ENCODE measurements around the gene MAPK8IP1. TPM values are rescaled to one million over a fixed set of nuclear protein-coding genes. Genes with fewer than 3 reads are reported as not detected.

MAPK8IP1 gene
- total RNA-seq, 2 donors from 2014 or later: 9.5 to 10.4 TPM

DNA sequence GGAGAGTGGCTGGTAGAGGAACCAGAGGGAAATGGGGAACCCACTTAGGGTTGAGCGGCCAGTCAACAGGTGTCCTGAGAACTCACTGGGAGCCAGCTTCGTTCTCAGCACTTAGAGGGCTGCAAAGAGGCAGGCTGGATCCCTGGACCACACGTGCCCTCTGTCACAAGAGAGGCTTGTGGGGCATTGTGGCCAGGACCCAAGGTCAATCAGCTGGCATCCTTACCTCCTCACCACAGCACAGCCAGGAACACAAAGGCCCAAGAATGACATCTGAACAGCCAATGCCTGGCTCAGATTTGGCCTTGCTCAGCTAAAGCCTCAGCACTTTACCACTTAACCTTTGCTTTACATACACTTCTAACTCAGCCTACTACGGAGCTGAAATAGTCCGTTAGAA, 7.4 kb downstream of the MAPK8IP1 start:
- Histone ChIP-seq H3K4me1 (ENCODE audit: control insufficient read depth in 1 of 2, low read depth in 2 of 2) (no peaks in the 10 kb centered on the region), H3K9me3 (no peaks in the 10 kb centered on the region), H3K27me3 (replicated peaks; ENCODE audit: insufficient read depth) (no peaks in the 10 kb centered on the region), H3K36me3 (no peaks in the 10 kb centered on the region), H3K4me3 (no peak overlapping the region), H3K27ac (no peak overlapping the region)
- TF ChIP-seq, protein P1, sequence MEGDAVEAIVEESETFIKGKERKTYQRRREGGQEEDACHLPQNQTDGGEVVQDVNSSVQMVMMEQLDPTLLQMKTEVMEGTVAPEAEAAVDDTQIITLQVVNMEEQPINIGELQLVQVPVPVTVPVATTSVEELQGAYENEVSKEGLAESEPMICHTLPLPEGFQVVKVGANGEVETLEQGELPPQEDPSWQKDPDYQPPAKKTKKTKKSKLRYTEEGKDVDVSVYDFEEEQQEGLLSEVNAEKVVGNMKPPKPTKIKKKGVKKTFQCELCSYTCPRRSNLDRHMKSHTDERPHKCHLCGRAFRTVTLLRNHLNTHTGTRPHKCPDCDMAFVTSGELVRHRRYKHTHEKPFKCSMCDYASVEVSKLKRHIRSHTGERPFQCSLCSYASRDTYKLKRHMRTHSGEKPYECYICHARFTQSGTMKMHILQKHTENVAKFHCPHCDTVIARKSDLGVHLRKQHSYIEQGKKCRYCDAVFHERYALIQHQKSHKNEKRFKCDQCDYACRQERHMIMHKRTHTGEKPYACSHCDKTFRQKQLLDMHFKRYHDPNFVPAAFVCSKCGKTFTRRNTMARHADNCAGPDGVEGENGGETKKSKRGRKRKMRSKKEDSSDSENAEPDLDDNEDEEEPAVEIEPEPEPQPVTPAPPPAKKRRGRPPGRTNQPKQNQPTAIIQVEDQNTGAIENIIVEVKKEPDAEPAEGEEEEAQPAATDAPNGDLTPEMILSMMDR (IDR thresholded peaks at IDR 0.05): no peak
- DNase-seq (ENCODE audit: low spot score) (no peak), ATAC-seq (ENCODE audit: insufficient number of reproducible peaks, low FRiP score, low read depth) (no peak)

DNA sequence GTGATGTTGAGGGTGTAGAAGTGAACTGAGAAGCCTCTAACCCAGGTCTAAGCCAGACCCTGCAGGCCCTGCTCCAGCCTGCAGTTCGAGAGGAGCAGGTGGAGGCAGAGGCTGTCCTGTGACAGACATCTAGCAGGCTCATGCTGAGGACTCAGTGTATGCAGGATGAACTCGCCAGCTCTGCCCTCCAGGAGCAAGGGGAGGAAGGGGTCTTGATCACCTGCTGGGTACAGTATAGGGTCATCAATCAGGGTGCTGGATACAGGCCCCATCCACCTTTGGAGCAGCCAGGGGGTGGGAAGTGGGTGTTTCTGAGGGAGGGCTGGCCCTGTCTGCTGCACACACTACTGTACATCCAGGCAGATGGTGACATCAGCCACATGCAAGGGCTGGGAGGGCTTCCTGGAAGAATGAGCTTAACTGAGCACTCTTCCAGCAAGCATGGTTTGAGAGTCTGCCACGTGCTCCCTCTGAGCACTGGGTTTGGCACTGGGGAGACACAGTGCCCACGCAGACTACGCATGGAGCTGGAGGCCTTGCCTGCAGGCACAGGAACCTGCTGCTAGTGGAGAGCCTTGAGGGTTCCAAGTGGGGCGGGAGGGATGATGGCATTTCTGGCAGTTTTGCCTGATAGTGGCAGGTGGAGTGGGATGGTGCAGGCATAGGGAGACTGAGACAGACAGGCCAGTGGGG, 9.2 kb downstream of the MAPK8IP1 start:
- H3K27ac ChIP-seq: no peak overlapping the region
- H3K27me3 ChIP-seq (replicated peaks; ENCODE audit: insufficient read depth): no peaks in the 10 kb centered on the region
- DNase-seq (ENCODE audit: low spot score) (no peak), ATAC-seq (ENCODE audit: insufficient number of reproducible peaks, low FRiP score, low read depth) (no peak)
- no peaks in the 10 kb centered on the region for H3K9me3 ChIP-seq
- TF ChIP-seq, protein P1 (IDR thresholded peaks at IDR 0.05): no peak
- H3K4me1 ChIP-seq (ENCODE audit: control insufficient read depth in 1 of 2, low read depth in 2 of 2): peaks cover 6 to 9% of the 10 kb centered on the region in 2 donors
- H3K4me3 ChIP-seq: no peak overlapping the region
- H3K36me3 ChIP-seq: no peaks in the 10 kb centered on the region

DNA sequence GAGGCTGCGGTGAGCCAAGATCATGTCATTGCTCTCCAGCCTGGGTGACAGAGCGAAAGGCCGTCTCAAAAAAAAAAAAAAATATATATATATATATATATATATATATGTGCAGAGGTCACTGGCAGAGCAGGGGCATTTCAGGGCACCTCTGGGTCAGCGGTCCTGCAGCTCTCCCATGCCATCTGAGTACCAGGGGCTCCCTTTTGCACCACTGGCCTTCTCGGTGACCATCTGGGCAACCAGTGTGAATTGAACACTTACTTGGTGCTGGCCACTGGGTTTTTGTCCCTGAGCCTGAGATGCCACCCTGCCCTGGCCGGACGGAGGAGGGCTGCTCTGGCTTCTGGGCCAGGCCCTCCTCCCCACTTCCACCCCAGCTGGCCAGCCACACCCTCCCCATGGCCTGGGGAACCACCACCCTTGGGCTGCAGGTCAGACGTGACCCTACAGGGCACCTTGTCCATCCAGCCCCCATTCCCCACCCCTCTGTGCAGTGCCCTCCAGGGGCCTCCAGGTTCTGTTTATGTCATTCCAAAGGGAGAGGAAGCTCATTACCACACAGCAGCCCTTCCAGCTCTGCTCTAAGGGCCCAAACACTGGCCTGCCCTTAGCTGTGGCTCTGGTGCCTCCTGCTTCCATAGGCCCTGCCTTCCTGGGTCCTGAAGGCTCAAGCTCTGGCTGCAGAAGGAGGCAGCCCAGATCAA, 10.3 kb downstream of the MAPK8IP1 start:
- DNase-seq (ENCODE audit: low spot score) (no peak), ATAC-seq (ENCODE audit: insufficient number of reproducible peaks, low FRiP score, low read depth) (no peak)
- Histone ChIP-seq H3K4me1 (ENCODE audit: control insufficient read depth in 1 of 2, low read depth in 2 of 2) (peaks cover 10 to 13% of the 10 kb centered on the region in 2 donors), H3K27ac (no peak overlapping the region), H3K9me3 (no peaks in the 10 kb centered on the region), H3K36me3 (no peaks in the 10 kb centered on the region), H3K4me3 (no peak overlapping the region), H3K27me3 (replicated peaks; ENCODE audit: insufficient read depth) (no peaks in the 10 kb centered on the region)
- TF ChIP-seq, protein P1 (IDR thresholded peaks at IDR 0.05): no peak

DNA sequence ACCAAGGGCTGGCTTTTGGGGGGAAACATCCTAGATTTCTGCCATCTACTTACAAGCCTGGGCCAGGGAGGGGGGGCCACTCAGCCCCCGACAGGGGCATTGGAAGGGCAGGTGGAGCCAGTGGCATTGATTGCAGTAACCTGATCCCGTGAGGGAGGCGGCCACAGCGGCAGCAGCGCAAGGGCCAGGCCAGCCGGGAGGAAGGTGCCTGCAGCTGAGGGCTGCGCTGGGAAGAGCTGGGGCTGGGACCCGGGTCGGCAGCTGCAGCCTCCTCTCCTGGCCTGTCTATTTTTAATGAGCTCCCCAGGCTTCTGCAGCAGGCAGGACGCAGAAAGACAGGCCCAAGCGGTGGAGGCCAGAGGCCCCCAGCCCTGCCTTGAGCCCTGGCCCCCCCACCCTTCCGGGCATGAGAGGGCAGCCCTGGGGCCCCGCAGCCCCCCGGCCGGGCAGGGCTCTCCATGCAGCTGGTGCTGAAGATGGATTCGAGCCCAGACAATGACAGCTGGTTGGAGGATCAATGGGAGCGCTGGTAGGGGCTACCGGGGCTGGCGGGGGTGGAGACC, 11.1 kb downstream of the MAPK8IP1 start:
- Histone ChIP-seq H3K36me3 (no peaks in the 10 kb centered on the region), H3K27ac (no peak overlapping the region), H3K4me1 (ENCODE audit: control insufficient read depth in 1 of 2, low read depth in 2 of 2) (peaks cover 10 to 21% of the 10 kb centered on the region in 2 donors), H3K9me3 (no peaks in the 10 kb centered on the region), H3K27me3 (replicated peaks; ENCODE audit: insufficient read depth) (no peaks in the 10 kb centered on the region), H3K4me3 (no peak overlapping the region)
- TF ChIP-seq, protein P1 (IDR thresholded peaks at IDR 0.05): no peak
- ATAC-seq (ENCODE audit: insufficient number of reproducible peaks, low FRiP score, low read depth): no peak
- DNase-seq (ENCODE audit: low spot score): no peak

DNA sequence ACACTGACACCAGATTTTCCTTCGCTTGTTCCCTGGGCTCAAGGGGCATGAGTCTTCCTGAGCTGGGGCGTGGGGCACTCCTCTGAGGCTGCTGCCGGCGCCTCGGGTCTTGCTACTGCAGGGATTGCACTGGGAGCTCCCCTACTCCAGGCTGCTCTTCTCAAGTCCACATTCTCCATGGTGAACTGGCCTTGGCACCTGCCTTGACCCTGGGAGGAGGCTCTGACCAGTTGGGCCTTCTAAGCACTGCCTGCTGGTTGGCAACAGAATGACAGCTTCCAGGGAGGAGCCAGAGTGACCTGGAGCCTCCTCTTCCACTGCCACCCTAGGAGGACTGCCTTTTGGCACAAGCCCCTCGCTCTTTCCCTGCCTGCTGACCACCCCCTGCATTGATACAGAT, 12.1 kb downstream of the MAPK8IP1 start:
- TF ChIP-seq, protein P1 (IDR thresholded peaks at IDR 0.05): no peak
- ATAC-seq (ENCODE audit: insufficient number of reproducible peaks, low FRiP score, low read depth): no peak
- no peaks in the 10 kb centered on the region for H3K36me3 ChIP-seq
- no peaks in the 10 kb centered on the region for H3K27me3 ChIP-seq (replicated peaks; ENCODE audit: insufficient read depth)
- H3K4me1 ChIP-seq (ENCODE audit: control insufficient read depth in 1 of 2, low read depth in 2 of 2): peaks cover 10 to 22% of the 10 kb centered on the region in 2 donors
- H3K27ac ChIP-seq: no peak overlapping the region
- DNase-seq (ENCODE audit: low spot score): no peak
- no peak overlapping the region for H3K4me3 ChIP-seq
- H3K9me3 ChIP-seq: no peaks in the 10 kb centered on the region
